ENCODE data around the gene SLC22A8. TPM values are rescaled to one million over a fixed set of nuclear protein-coding genes. Genes with fewer than 3 reads are reported as not detected.

Gene SLC22A8
- total and polyA plus RNA-seq, 2 of the 13 experiments (the other 11 are each of a cell fraction or from before 2014, with no cell fraction given), result 0.04 to 0.05 TPM

- in situ Hi-C loops (cut with HindIII; ENCODE audit: extremely low pct_ligation_motif_present, low pct_unique_long_range_greater_than_20kb) (no loop called here), intact Hi-C loops (cut with micrococcal nuclease; ENCODE audit: unreplicated experiment) (no loop called here)
- no peak for FAIRE-seq
- 0% methylated on average over 1 of the region's 5 CpGs for WGBS (ENCODE audit: low lambda C conversion rate)
- Histone ChIP-seq H3K36me3 (replicated peaks in 1 of 2; ENCODE audit: control insufficient read depth in 1 of 2, insufficient read depth in 2 of 2, low read length in 2 of 2) (no peaks in the 10 kb centered on the region), H3K4me2 (ENCODE audit: low read depth, low read length) (no peak overlapping the region), H3K4me1 (ENCODE audit: insufficient read depth, low read length) (no peaks in the 10 kb centered on the region), H3K79me2 (ENCODE audit: insufficient read depth, low read length) (no peaks in the 10 kb centered on the region), H3K9ac (ENCODE audit: insufficient read depth, low read depth, low read length) (no peak overlapping the region), H3K4me3 (replicated peaks in 1 of 3; ENCODE audit: insufficient read depth in 1 of 3, low read depth in 2 of 3, low read length in 3 of 3) (no peak overlapping the region), H3K9me3 (ENCODE audit: low read length) (no peaks in the 10 kb centered on the region), H4K20me1 (ENCODE audit: insufficient read depth, low read length) (no peaks in the 10 kb centered on the region), H3K27me3 (ENCODE audit: control insufficient read depth in 1 of 2, insufficient read depth in 2 of 2, low read length in 2 of 2) (peaks cover 4 to 12% of the 10 kb centered on the region in 2 experiments), H2AFZ (ENCODE audit: low read length) (no peak overlapping the region), H3K27ac (ENCODE audit: extremely low read length, insufficient read depth, low read length) (no peak overlapping the region)
- DNase-seq (ENCODE audit: low spot score), result no peak
- TF ChIP-seq, protein P1, sequence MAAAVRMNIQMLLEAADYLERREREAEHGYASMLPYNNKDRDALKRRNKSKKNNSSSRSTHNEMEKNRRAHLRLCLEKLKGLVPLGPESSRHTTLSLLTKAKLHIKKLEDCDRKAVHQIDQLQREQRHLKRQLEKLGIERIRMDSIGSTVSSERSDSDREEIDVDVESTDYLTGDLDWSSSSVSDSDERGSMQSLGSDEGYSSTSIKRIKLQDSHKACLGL (CRISPR knock-in tag; IDR thresholded peaks at IDR 0.05), result no peak
- TF ChIP-seq ZNF276 (CRISPR knock-in tag; IDR thresholded peaks at IDR 0.05; ENCODE audit: low read depth), result no peak
- no peak for TF ChIP-seq ZFP82 (CRISPR knock-in tag; IDR thresholded peaks at IDR 0.05; ENCODE audit: borderline replicate concordance)
- no peak for TF ChIP-seq PBX3 (CRISPR knock-in tag; IDR thresholded peaks at IDR 0.05; ENCODE audit: borderline replicate concordance)
- no peak for TF ChIP-seq HMG20A (CRISPR knock-in tag; IDR thresholded peaks at IDR 0.05; ENCODE audit: borderline replicate concordance)
- no peak for TF ChIP-seq KLF12 (CRISPR knock-in tag; IDR thresholded peaks at IDR 0.05; ENCODE audit: borderline replicate concordance)
- TF ChIP-seq RBFOX2 (IDR thresholded peaks at IDR 0.05; ENCODE audit: low read depth, low read length), result no peak
- no peak for TF ChIP-seq TEF (CRISPR knock-in tag; IDR thresholded peaks at IDR 0.05)
- TF ChIP-seq ZSCAN5A (CRISPR knock-in tag; IDR thresholded peaks at IDR 0.05; ENCODE audit: borderline replicate concordance), result no peak
- POLR2A ChIA-PET, result no interaction called here
- no TSS peak for BruUV-seq (replicated peaks)
- CTCF ChIA-PET (ENCODE audit: low intra/inter-chr PET ratio, low total read pairs), result no interaction called here
- no peak for ATAC-seq
Observed at GRCh38 chr11:62988276-62988675, 27.4 kb downstream of the SLC22A8 start.

Data from HepG2 (cell line).